Measurements from ENCODE around the gene KDM4C. TPM values are rescaled to one million over a fixed set of nuclear protein-coding genes. Genes with fewer than 3 reads are reported as not detected.
"Not testable (repeated sequence)": the region's sequence is repeated elsewhere in the genome, so short reads cannot be mapped to it uniquely, and the experiment has no call there.

The KDM4C gene
- total and polyA plus RNA-seq, 7 donors: 16.4 to 33.5 (median 28.8) TPM

DNA sequence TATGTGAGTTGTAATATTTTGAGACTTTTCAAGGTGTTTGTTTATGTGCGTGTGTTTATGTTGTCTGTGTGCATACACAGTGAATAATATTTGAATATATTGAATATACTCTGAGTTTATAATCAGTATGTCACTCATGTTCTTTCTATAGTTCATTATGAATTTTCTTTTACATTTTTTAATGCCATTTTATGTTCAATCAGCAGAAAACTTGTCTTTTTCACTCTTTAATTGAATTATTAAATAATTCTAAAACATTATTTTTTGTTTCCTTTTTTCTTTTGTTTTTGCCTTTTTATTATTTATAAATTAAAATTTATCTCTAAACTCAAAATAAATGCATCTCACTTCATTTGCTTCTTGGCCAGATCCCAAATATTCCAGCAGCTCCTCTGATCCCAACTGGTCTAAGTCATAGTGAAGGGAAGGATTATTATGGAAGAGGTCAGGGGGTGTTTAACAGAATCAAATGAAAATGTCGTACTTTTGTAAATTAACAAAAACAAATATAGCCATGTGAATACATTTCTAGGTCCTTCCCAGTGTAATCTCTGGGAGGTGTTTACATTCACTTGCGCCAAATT lies 188.9 kb downstream of the KDM4C start:
- TF ChIP-seq EP300 (IDR thresholded peaks at IDR 0.05) (no peak), POLR2AphosphoS5 (IDR thresholded peaks at IDR 0.05) (no peak), POLR2A (IDR thresholded peaks at IDR 0.05) (no peak)
- TF ChIP-seq, protein P1, sequence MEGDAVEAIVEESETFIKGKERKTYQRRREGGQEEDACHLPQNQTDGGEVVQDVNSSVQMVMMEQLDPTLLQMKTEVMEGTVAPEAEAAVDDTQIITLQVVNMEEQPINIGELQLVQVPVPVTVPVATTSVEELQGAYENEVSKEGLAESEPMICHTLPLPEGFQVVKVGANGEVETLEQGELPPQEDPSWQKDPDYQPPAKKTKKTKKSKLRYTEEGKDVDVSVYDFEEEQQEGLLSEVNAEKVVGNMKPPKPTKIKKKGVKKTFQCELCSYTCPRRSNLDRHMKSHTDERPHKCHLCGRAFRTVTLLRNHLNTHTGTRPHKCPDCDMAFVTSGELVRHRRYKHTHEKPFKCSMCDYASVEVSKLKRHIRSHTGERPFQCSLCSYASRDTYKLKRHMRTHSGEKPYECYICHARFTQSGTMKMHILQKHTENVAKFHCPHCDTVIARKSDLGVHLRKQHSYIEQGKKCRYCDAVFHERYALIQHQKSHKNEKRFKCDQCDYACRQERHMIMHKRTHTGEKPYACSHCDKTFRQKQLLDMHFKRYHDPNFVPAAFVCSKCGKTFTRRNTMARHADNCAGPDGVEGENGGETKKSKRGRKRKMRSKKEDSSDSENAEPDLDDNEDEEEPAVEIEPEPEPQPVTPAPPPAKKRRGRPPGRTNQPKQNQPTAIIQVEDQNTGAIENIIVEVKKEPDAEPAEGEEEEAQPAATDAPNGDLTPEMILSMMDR (IDR thresholded peaks at IDR 0.05): no peak
- DNase-seq: no peak
- H3K36me3 ChIP-seq: no peaks in the 10 kb centered on the region
- no peak overlapping the region for H3K27ac ChIP-seq
- intact Hi-C loops (cut with DNase I): no loop called here
- 93 to 95% methylated on average over 3 of the region's 3 CpGs for WGBS, 2 donors
- H3K9me3 ChIP-seq: no peaks in the 10 kb centered on the region
- peaks cover 0 to 15% (median 7%) of the 10 kb centered on the region in 4 donors for H3K4me1 ChIP-seq
- H3K4me3 ChIP-seq: no peak overlapping the region
- H3K27me3 ChIP-seq: no peaks in the 10 kb centered on the region

DNA sequence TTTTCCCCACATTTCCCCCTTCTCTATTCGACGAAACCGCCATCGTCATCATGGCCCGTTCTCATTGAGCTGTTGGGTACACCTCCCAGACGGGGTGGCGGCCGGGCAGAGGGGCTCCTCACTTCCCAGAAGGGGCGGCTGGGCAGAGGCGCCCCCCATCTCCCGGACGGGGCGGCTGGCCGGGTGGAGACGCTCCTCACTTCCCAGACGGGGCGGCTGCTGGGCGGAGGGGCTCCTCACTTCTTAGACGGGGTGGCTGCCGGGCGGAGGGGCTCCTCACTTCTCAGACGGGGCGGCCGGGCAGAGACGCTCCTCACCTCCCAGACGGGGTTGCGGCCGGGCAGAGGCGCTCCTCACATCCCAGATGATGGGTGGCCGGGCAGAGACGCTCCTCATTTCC lies 191.1 kb downstream of the KDM4C start:
- H3K9me3 ChIP-seq; intact Hi-C loops (cut with DNase I); H3K36me3 ChIP-seq; H3K4me3 ChIP-seq; DNase-seq; H3K27me3 ChIP-seq; H3K27ac ChIP-seq: not testable (repeated sequence)
- 97 to 98% methylated on average over 31 of the region's 31 CpGs for WGBS, 2 donors
- peaks cover 0 to 12% (median 6%) of the 10 kb centered on the region in 4 donors for H3K4me1 ChIP-seq

- H3K4me3 ChIP-seq: no peak overlapping the region
- H3K36me3 ChIP-seq: no peaks in the 10 kb centered on the region
- TF ChIP-seq POLR2AphosphoS5 (IDR thresholded peaks at IDR 0.05) (no peak), POLR2A (IDR thresholded peaks at IDR 0.05) (no peak), EP300 (IDR thresholded peaks at IDR 0.05) (no peak)
- TF ChIP-seq, protein P1 (IDR thresholded peaks at IDR 0.05): no peak
- 69 to 91% methylated on average over 7 of the region's 7 CpGs for WGBS, 2 donors
- no peaks in the 10 kb centered on the region for H3K4me1 ChIP-seq
- H3K9me3 ChIP-seq: no peaks in the 10 kb centered on the region
- no peaks in the 10 kb centered on the region for H3K27me3 ChIP-seq
- intact Hi-C loops (cut with DNase I): no loop called here
- H3K27ac ChIP-seq: no peak overlapping the region
- DNase-seq: no peak
Measured at GRCh38 chr9:6955251-6955921, 197.6 kb downstream of the KDM4C start.

DNA sequence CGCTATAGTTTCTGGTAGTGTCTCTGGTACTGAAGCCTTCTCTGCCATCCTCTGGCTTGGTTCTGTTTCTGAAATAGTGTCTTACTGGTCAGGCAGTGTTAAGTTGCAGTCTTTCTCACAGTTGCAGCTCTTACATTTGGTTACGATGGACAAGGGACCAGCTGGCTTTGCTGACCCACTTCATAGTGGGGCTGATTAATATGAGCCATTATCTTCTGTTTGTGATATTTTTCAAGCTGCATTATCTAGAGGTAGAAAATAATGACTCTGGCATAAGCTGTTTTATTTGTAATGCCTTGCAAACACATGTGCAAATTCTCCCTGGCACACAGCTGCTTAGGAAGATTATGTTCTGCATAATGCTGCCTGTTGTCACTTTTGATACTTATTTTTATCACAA lies 199.1 kb downstream of the KDM4C start:
- TF ChIP-seq, protein P1 (IDR thresholded peaks at IDR 0.05): no peak
- TF ChIP-seq POLR2A (IDR thresholded peaks at IDR 0.05) (no peak), POLR2AphosphoS5 (IDR thresholded peaks at IDR 0.05) (no peak), EP300 (IDR thresholded peaks at IDR 0.05) (no peak)
- intact Hi-C loops (cut with DNase I): no loop called here

GRCh38 chr9:6959270-6960000 lies 201.7 kb downstream of the KDM4C start:
- 18 to 36% methylated on average over 5 of the region's 5 CpGs for WGBS, 2 donors
- intact Hi-C loops (cut with DNase I): no loop called here
- Histone ChIP-seq H3K27ac (no peak overlapping the region), H3K4me1 (no peaks in the 10 kb centered on the region), H3K4me3 (no peak overlapping the region), H3K36me3 (no peaks in the 10 kb centered on the region), H3K9me3 (no peaks in the 10 kb centered on the region), H3K27me3 (no peaks in the 10 kb centered on the region)
- DNase-seq: no peak
- TF ChIP-seq, protein P1 (IDR thresholded peaks at IDR 0.05): no peak
- TF ChIP-seq POLR2AphosphoS5 (IDR thresholded peaks at IDR 0.05) (no peak), POLR2A (IDR thresholded peaks at IDR 0.05) (no peak), EP300 (IDR thresholded peaks at IDR 0.05) (no peak)

More for the DNA sequence above, 199.1 kb downstream of the KDM4C start:
- Histone ChIP-seq H3K4me1 (no peaks in the 10 kb centered on the region), H3K9me3 (no peaks in the 10 kb centered on the region), H3K4me3 (no peak overlapping the region), H3K36me3 (no peaks in the 10 kb centered on the region), H3K27me3 (no peaks in the 10 kb centered on the region), H3K27ac (no peak overlapping the region)
- DNase-seq: no peak
- WGBS, 2 donors: 94 to 97% methylated on average over 2 of the region's 2 CpGs

All from sigmoid colon (tissue), 7 donors.